ENCODE results near the gene CLUH. TPM values are rescaled to one million over a fixed set of nuclear protein-coding genes. Genes with fewer than 3 reads are reported as not detected.
"Not testable (repeated sequence)": the region's sequence is repeated elsewhere in the genome, so short reads cannot be mapped to it uniquely, and the experiment has no call there.

CLUH gene
- total RNA-seq, 1 donor from 2014 or later: 41.9 TPM

- DNase-seq (ENCODE audit: low read depth): no peak
- no peak for FAIRE-seq
- Histone ChIP-seq H3K36me3 (ENCODE audit: control insufficient read depth, insufficient read depth, low read length) (peaks cover 5% of the 10 kb centered on the region), H3K4me3 (ENCODE audit: low read depth, low read length) (no peak overlapping the region), H3K27me3 (ENCODE audit: control insufficient read depth, insufficient read depth, low read length) (no peaks in the 10 kb centered on the region)
- TF ChIP-seq CTCF (IDR thresholded peaks at IDR 0.05; ENCODE audit: insufficient read depth, low read length, severe bottlenecking): no peak
Observed at GRCh38 chr17:2685696-2686095, 25.9 kb downstream of the CLUH start.

GRCh38 chr17:2684549-2684948 lies 27.0 kb downstream of the CLUH start:
- Histone ChIP-seq H3K36me3 (ENCODE audit: control insufficient read depth, insufficient read depth, low read length) (peaks cover 9% of the 10 kb centered on the region), H3K4me3 (ENCODE audit: low read depth, low read length) (no peak overlapping the region), H3K27me3 (ENCODE audit: control insufficient read depth, insufficient read depth, low read length) (no peaks in the 10 kb centered on the region)
- FAIRE-seq (no peak), DNase-seq (ENCODE audit: low read depth) (no peak)
- TF ChIP-seq CTCF (IDR thresholded peaks at IDR 0.05; ENCODE audit: insufficient read depth, low read length, severe bottlenecking): no peak

- no peak for FAIRE-seq
- Histone ChIP-seq H3K36me3 (ENCODE audit: control insufficient read depth, insufficient read depth, low read length) (peaks cover 9% of the 10 kb centered on the region), H3K4me3 (ENCODE audit: low read depth, low read length) (no peak overlapping the region)
Observed at GRCh38 chr17:2683912-2684311, 27.7 kb downstream of the CLUH start.

GRCh38 chr17:2682176-2682938 lies 29.2 kb downstream of the CLUH start:
- Histone ChIP-seq H3K27me3 (ENCODE audit: control insufficient read depth, insufficient read depth, low read length) (no peaks in the 10 kb centered on the region), H3K36me3 (ENCODE audit: control insufficient read depth, insufficient read depth, low read length) (peaks cover 9% of the 10 kb centered on the region), H3K4me3 (ENCODE audit: low read depth, low read length) (no peak overlapping the region)
- no peak for TF ChIP-seq CTCF (IDR thresholded peaks at IDR 0.05; ENCODE audit: insufficient read depth, low read length, severe bottlenecking)
- FAIRE-seq: no peak
- DNase-seq (ENCODE audit: low read depth): no peak

More at GRCh38 chr17:2683912-2684311, 27.7 kb downstream of the CLUH start:
- DNase-seq (ENCODE audit: low read depth): no peak
- H3K27me3 ChIP-seq (ENCODE audit: control insufficient read depth, insufficient read depth, low read length): no peaks in the 10 kb centered on the region
- TF ChIP-seq CTCF (IDR thresholded peaks at IDR 0.05; ENCODE audit: insufficient read depth, low read length, severe bottlenecking): no peak

- H3K27me3 ChIP-seq (ENCODE audit: control insufficient read depth, insufficient read depth, low read length): no peaks in the 10 kb centered on the region
- DNase-seq (ENCODE audit: low read depth) (no peak), FAIRE-seq (no peak)
- no peak for TF ChIP-seq CTCF (IDR thresholded peaks at IDR 0.05; ENCODE audit: insufficient read depth, low read length, severe bottlenecking)
- H3K36me3 ChIP-seq (ENCODE audit: control insufficient read depth, insufficient read depth, low read length): peaks cover 9% of the 10 kb centered on the region
- H3K4me3 ChIP-seq (ENCODE audit: low read depth, low read length): no peak overlapping the region
Observed at GRCh38 chr17:2681650-2682049, 29.9 kb downstream of the CLUH start.

- H3K27me3 ChIP-seq (ENCODE audit: control insufficient read depth, insufficient read depth, low read length): no peaks in the 10 kb centered on the region
- FAIRE-seq: no peak
Observed at GRCh38 chr17:2680961-2681360, 30.6 kb downstream of the CLUH start.

GRCh38 chr17:2679247-2679646 lies 32.3 kb downstream of the CLUH start:
- H3K36me3 ChIP-seq (ENCODE audit: control insufficient read depth, insufficient read depth, low read length): not testable (repeated sequence)

More at GRCh38 chr17:2680961-2681360, 30.6 kb downstream of the CLUH start:
- Histone ChIP-seq H3K4me3 (ENCODE audit: low read depth, low read length) (no peak overlapping the region), H3K36me3 (ENCODE audit: control insufficient read depth, insufficient read depth, low read length) (peaks cover 9% of the 10 kb centered on the region)
- DNase-seq (ENCODE audit: low read depth): no peak
- TF ChIP-seq CTCF (IDR thresholded peaks at IDR 0.05; ENCODE audit: insufficient read depth, low read length, severe bottlenecking): no peak

More at GRCh38 chr17:2679247-2679646, 32.3 kb downstream of the CLUH start:
- not testable (repeated sequence) for H3K27me3 ChIP-seq (ENCODE audit: control insufficient read depth, insufficient read depth, low read length); DNase-seq (ENCODE audit: low read depth); H3K4me3 ChIP-seq (ENCODE audit: low read depth, low read length); FAIRE-seq

Data from bronchial epithelial cell (primary cell).